NB4 (cell line): ENCODE data around the gene HLA-DQB2.
"Not testable (repeated sequence)": the region's sequence is repeated elsewhere in the genome, so short reads cannot be mapped to it uniquely, and the experiment has no call there.

ENCODE experiments used
- DNase-seq: peaks from one replicate; pipeline ENCODE4 v3.0.0; 2010; ENCODE audit warnings: low read depth
- H3K4me3 ChIP-seq: one replicate; pipeline ENCODE4 v1.5.1; 2011; ENCODE audit warnings: mild to moderate bottlenecking, low read depth, low read length, moderate library complexity
- CTCF ChIP-seq: IDR thresholded peaks from one replicate; pipeline ENCODE4 v1.5.1; 2012; ENCODE audit warnings: low read depth, low read length
- MAX ChIP-seq: IDR thresholded peaks from 2 replicates; pipeline ENCODE4 v1.6.1; 2011; ENCODE audit warnings: low read depth, low read length
- MYC ChIP-seq: IDR thresholded peaks from 2 replicates; pipeline ENCODE4 v1.6.1; 2011; ENCODE audit warnings: low read depth, low read length
- POLR2A ChIP-seq: IDR thresholded peaks from 2 replicates; pipeline ENCODE4 v1.6.1; 2011; ENCODE audit warnings: mild to moderate bottlenecking; ENCODE audit not compliant: insufficient read length; ENCODE audit errors: extremely low read depth

HLA-DQB2 gene

GRCh38 chr6:32763421-32763820 lies at the start of gene HLA-DQB2:
HLA-DQB2 (minus strand) TSS chr6:32763532; CDS start chr6:32763470, 62 bp downstream.
- no peak for DNase-seq
- TF ChIP-seq CTCF (no peak), MAX (no peak), MYC (no peak), POLR2A (no peak)
- no peak within 1 kb of the TSS for H3K4me3 ChIP-seq

GRCh38 chr6:32809171-32809570 lies 45.8 kb upstream of the HLA-DQB2 start:
- no peak overlapping the region for H3K4me3 ChIP-seq
- TF ChIP-seq POLR2A (no peak), CTCF (no peak), MYC (no peak), MAX (no peak)
- DNase-seq = no peak

GRCh38 chr6:32807020-32807580 lies 43.8 kb upstream of the HLA-DQB2 start:
- H3K4me3 ChIP-seq = no peak overlapping the region
- peak; percentile 15 for TF ChIP-seq CTCF
- TF ChIP-seq MAX = no peak
- DNase-seq = peak; percentile 32

GRCh38 chr6:32805404-32805803 lies 42.1 kb upstream of the HLA-DQB2 start:
- not testable (repeated sequence) for DNase-seq

GRCh38 chr6:32803416-32803815 lies 40.1 kb upstream of the HLA-DQB2 start:
- no peak for DNase-seq
- TF ChIP-seq MAX = no peak
- TF ChIP-seq POLR2A = no peak
- TF ChIP-seq MYC = no peak
- TF ChIP-seq CTCF = no peak
- H3K4me3 ChIP-seq = no peak overlapping the region

More at GRCh38 chr6:32805404-32805803, 42.1 kb upstream of the HLA-DQB2 start:
- not testable (repeated sequence) for H3K4me3 ChIP-seq

- TF ChIP-seq MAX = no peak
- TF ChIP-seq CTCF = no peak
- no peak for TF ChIP-seq POLR2A
- TF ChIP-seq MYC = no peak
- H3K4me3 ChIP-seq = no peak overlapping the region
- no peak for DNase-seq
These were observed 36.4 kb upstream of the HLA-DQB2 start for GRCh38 chr6:32799740-32800139.
